GM18868 (cell line): Measurements from ENCODE around the gene FANCL.
"Not testable (repeated sequence)": the region's sequence is repeated elsewhere in the genome, so short reads cannot be mapped to it uniquely, and the experiment has no call there.

Source experiments
- ATAC-seq: cut with Tn5 transposase; IDR thresholded peaks from one replicate; pipeline ENCODE4 v1.9.1; 2021; ENCODE audit warnings: mild to moderate bottlenecking, moderate library complexity; ENCODE audit not compliant: unreplicated experiment

FANCL gene

DNA sequence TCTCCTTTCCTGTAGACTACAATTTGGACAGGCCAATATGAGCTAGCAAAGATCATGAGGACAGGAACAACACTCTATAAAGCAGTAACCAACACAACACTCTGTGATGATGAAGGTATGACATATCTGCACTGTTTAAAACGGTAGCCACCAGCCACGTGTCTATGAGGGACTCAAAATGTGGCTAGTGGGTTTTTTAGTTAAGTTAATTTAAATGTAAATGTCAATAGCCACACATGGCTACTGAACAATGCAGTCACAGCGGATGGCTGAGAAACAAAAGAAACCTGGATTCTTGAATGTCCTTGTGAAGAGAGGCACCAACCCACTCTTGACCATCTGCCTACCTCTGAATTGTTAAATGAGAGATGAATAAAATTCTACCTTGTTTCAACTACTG is 33.9 kb downstream of the FANCL start:
- no peak for ATAC-seq

DNA sequence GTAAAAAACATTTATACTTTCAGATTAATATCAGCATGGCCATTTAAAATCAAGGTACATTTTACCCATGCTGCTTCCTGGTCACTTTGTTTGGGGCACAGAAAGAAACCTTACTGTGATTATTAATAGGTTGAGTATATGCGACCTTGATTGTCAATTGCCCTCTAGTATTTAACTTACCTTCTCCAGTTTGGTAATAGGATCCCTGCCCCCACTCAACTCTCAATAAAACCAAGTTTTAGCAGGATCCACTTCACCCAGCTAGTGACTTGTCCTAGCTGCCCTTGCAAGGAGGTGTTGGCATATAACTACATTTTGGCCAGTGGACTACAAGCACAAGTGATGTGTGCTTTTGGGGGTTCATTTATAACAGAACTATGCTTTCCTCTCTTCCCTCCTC is 34.3 kb downstream of the FANCL start:
- no peak for ATAC-seq

DNA sequence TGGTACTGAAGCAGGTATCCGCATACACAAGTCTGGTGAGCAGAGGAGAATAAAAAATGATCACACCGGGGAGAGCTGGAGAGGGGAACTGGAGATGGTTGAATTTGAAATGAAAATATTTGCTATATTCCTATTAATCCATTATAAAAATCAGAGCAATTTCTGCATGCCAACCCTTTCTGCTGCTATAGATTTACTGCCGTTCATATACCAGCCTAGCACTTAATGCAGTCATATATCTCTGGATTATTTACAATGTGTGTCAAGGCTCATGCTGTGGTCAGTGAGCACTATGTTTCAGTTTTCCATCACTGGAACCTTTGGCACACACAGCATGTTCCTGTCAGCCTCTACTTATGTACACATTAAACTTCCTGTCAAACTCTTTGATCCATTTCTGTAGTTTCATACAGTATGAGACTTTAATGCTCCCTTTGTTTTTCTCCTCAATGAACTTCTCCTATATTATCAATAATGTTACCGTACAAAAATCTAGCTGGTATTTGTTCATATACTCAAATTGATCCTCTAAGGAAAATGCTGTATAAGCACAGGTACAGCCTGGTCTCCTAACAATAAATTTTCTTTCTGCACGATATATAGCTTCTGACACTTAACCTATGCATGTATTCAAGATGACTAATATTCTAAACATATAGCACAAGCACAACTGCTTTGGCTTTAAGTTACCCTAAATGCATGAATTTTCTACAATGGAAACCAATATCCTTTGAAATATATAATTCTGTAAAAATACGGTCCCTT is 36.7 kb downstream of the FANCL start:
- ATAC-seq = no peak

DNA sequence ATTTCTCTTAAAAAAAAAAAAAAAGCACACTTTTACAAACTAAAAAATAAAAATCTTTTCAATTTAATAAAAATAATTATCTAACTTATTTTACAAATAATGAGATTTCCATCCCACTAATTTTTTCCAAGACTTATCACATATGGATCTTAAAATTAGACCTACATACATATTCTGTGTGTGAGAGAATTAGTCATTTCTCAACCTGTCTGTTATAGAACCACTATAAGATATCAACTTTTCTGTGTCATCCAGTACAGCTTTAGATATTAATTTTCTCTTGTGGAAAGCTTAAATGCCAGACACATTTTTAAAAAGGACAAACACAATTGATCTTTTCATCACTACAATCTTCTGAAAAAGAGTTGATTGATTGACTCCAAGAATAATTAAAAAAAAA is 38.1 kb downstream of the FANCL start:
- peak; percentile 55 for ATAC-seq

DNA sequence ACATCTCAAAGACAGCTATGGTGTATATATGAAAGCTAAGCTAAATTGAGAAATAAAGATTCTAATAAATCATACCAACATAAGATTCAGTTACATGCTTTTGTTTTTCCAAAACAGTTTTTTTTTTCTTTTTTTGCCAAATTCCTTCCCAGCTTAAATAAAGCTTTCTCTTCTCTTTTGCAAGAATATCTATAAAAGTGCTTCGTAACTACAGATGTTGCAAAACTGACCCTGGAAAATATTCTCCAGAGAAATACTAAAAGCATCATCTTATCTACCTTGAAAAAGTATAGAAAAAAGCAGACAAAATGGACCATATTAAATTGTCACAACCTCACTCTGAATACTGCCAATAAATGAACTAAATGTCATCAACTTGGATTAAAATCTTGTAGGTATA is 38.7 kb downstream of the FANCL start:
- peak; percentile 22 for ATAC-seq

DNA sequence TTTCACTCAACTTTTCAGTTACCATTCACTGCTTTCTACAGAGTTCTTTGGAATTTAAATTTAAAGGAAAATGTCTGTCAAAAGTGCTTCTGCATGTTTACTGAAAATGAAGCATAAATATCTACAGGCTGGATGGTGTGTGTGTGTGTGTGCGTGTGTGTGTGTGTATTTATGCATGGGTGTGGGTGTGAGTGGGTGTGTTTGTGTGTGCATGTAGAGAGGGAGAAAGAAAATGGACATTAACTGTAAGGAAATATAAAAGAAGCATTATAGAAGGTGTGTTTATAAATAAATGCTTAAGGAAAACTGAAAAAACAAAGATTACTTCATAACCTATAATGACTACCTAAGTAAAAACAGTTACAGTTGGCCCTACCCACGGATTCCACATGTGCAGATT is 43.2 kb downstream of the FANCL start:
- no peak for ATAC-seq

DNA sequence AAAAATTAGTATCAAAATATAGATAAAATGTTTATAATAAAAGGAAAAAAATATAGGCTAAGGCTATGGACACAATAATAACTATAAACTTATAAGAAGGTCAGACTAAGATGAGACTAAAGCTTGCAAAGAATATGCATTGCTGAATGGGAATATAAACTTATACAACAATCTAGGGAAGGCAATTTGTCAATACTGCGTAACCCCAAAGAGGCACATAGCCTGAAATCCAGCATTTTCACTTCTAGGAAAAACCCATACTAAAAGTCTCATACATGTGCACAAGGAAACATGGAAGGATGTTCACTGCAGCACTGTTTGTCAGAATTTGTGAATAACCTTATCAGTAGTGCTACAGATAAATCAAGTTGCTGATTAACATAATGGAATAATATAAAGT is 45.5 kb downstream of the FANCL start:
- ATAC-seq = no peak

DNA sequence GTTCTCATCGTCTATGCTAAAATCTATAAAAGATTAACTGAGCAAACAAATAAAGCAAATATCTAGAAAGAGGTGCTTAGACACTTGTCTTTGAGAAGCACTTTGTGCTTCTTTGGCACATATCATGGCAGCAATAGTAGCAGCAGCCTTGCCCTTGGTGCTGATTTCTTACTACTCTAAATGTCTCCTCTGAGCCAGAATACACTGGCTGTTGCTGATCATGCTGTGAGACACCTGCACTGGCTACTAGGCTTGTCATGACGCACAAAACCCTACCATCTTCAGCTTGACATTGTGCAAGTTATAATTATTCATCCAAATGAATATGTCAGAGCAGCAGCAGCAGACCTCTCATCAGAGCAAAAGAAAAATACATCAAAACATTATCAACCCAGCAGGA is 46.7 kb downstream of the FANCL start:
- ATAC-seq = no peak

DNA sequence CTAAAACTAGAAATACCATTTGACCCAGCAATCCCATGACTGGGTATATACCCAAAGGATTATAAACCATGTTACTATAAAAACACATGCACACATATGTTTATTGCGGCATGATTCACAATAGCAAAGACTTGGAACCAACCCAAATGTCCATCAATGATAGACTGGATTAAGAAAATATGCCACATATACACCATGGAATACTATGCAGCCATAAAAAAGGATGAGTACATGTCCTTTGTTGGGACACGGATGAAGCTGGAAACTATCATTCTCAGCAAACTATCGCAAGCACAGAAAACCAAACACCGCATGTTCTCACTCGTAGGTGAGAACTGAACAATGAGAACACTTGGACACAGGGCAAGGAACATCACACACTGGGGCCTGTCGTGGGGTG is 54.1 kb downstream of the FANCL start:
- ATAC-seq = not testable (repeated sequence)

DNA sequence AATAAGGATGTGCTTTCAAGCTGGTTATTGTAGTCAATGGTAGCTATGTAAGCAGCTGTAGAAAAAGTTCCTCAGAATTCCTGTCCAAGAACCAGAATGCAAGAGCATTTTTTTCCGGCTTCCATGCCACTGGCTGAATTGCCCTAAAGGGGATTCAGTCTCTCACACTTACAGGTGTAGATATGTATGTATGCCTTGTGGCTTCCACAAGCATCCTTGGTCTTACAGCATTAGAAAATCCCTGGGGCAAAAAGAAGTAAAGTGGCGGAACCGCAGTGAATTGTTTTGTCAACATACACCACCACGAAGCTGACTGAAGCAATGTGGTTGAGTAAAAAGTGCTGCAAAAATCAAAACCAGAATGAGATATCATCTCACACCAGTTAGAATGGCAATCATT is 54.6 kb downstream of the FANCL start:
- no peak for ATAC-seq

DNA sequence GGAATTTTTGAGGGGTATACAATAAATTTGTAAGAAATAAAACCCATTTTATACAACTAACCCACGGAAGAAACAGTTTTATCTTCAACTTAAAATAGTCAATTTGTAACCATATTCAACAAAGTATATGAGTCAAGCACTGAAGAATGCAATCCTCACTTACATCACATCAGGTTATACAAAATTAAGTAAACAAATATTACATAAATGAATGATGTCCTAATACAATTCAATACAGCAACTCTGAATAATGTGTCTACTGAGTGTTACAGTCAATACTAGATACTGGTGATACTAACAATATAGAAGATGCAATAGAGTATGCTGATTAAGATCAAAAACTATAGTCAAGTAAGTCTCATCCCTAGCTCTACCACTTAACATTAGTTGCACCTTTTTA is 58.6 kb downstream of the FANCL start:
- no peak for ATAC-seq

DNA sequence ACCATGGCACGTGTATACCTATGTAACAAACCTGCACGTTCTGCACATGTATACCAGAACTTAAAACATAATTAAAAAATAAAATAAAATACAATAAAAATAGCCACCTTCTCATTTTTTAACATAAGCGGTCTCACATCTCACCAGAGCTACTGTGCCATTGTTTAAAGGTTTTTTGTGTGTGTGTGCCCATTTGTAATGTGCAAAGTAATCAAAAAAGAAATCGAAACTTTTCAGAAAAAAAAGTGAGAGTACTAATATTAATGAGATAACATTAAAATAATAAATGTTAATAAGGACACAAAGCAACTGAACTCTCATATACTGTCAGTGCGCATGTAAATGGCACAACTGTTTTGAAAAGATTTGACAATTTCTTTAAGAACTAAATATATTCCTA is 60.5 kb downstream of the FANCL start:
- no peak for ATAC-seq

DNA sequence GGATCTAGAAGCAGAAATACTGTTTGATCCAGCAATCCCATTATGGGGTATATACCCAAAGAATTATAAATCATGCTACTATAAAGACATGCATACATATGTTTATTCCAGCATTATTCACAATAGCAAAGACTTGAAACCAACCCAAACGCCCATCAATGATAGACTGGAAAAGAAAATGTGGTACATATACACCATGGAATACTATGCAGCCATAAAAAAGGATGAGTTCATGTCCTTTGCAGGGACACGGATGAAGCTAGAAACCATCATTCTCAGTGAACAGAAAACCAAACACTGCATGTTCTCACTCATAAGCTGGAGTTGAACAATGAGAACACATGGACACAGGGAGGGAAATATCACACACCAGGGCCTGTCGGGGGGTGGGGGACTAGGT is 61.0 kb downstream of the FANCL start:
- ATAC-seq = not testable (repeated sequence)

DNA sequence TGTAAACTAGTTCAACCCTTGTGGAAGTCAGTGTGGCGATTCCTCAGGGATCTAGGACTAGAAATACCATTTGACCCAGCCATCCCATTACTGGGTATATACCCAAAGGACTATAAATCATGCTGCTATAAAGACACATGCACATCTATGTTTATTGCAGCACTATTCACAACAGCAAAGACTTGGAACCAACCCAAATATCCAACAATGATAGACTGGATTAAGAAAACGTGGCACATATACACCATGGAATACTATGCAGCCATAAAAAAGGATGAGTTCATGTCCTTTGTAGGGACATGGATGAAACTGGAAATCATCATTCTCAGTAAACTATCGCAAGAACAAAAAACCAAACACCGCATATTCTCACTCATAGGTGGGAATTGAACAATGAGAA is 63.9 kb downstream of the FANCL start:
- not testable (repeated sequence) for ATAC-seq

DNA sequence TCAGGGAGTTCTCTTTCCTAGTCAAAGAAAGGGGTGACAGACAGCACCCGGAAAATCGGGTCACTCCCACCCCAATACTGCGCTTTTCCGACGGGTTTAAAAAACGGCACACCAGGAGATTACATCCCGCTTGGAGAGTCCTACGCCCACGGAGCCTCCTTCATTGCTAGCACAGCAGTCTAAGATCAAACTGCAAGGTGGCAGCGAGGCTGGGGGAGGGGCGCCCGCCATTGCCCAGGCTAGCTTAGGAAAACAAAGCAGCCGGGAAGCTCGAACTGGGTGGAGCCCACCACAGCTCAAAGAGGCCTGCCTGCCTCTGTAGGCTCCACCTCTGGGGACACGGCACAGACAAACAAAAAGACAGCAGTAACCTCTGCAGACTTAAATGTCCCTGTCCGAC is 69.3 kb downstream of the FANCL start:
- not testable (repeated sequence) for ATAC-seq

DNA sequence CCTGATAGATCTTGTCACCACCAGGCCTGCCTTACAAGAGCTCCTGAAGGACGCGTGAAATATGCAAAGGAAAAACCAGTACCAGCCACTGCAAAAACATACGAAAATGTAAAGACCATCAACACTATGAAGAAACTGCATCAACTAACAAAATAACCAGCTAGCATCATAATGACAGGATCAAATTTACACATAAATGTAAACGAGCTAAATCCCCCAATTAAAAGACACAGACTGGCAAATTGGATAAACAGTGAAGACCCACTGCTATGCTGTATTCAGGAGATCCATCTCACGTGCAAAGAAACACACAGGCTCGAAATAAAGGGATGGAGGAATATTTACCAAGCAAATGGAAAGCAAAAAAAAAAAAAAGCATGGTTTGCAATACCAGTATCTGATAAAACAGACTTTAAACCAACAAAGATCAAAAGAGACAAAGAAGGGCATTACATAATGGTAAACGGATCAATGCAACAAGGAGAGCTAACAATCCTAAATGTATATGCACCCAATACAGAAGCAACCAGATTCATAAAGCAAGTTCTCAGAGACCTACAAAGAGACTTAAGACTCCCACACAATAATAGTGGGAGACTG is 70.7 kb downstream of the FANCL start:
- ATAC-seq = not testable (repeated sequence)

DNA sequence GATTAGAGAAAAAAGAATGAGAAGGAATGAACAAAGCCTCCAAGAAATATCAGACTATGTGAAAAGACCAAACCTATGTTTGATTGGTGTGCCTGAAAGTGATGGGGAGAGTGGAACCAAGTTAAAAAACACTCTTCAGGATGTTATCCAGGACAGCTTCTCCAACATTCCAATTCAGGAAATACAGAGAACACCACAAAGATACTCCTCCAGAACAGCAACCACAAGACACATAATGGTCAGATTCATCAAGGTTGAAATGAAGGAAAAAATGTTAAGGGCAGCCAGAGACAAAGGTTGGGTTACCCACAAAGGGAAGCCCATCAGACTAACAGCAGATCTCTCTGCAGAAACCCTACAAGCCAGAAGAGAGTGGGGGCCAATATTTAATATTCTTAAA is 71.3 kb downstream of the FANCL start:
- not testable (repeated sequence) for ATAC-seq

DNA sequence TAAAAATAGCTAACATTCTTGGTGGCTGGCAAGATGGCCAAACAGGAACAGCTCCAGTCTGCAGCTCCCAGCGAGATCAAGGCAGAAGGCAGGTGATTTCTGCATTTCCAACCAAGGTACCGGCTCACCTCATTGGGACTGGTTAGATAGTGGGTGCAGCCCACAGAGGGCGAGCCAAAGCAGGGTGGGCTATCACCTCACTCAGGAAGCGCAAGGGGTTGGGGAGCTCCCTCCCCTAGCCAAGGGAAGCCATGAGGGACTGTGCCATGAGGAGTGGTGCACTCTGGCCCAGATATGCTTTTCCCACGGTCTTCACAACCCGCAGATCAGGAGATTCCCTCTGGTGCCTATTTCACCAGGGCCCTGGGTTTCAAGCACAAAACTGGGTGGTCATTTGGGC is 73.0 kb downstream of the FANCL start:
- ATAC-seq = not testable (repeated sequence)

DNA sequence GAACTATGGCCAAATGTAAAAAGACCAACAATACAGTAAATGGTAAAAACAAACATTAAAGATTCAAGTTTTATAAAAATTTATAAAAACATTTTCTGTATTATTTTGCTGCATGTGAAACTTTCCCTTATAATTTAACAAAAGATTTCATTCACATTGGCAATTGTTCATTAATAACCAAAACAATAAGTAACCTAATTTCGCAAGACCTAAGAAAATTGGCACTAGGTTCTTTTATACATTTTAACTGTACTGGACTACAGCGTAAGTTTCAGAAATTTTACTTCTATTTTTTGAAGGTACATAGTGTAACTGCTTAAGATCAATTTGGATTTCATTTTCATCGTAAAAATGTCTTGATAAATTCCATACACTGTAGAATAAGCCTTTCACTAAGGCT is 77.2 kb downstream of the FANCL start:
- no peak for ATAC-seq

DNA sequence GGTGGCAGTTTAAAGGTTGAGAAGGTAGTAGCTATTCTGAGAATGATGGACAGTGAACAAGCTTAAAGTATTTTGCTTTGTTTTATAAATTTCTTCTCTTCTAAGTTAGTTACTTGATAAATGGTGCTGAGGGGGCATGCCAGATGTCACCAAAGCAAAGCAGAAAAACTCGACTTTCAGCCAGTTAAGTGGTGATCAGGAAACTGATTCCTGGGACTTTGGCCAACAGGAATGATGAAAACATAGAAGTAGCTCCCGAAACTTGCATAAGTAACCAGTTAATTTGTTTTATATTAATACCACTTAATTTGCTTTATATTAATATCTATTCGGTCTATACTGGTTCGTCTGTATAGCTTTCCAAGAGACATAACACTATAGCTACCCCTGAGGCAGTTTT is 82.6 kb downstream of the FANCL start:
- ATAC-seq = no peak

DNA sequence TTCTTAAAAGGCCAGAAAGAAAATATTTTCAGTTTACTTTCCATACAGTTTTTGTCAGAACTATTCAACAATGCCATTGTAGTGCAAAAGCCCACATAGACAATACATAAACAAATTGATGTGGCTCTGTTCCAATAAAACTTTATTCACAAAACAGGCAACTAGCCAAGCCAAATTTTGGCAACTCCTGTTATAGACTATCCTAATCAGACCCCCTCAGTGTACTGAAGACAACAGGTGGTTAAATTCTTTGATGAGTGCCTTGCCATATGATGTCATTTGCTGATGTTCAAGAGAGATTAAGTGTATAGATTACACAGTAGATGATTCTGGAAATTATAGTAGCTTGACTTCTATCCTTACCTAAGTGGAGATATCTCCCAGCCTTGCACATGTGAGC is 83.4 kb downstream of the FANCL start:
- ATAC-seq = no peak

DNA sequence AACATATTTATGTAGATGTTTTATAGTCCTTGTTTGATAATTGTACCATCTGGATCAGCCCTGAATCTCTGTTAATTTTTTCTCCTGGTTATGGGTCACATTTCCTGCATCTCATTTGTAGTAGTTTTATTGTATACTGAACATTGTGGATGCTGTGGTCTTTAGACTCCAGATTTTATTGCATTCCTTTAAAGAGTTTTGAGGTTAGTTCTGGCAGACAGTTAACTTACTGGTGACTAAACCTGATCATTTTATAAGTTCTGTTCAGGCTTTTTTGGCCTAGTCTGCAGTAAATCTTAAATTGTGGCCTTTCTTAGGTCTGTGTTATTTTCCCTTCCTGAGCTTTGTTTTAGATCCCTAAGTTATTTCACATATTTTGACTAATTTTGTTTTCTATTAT is 84.3 kb downstream of the FANCL start:
- ATAC-seq = no peak
